GM12891 (cell line): Measurements from ENCODE around the gene SPATA20.

Source experiments
- PAX5 ChIP-seq: IDR thresholded peaks from 2 replicates; pipeline ENCODE4 v1.6.1; 2011; ENCODE audit warnings: low read length, moderate library complexity, mild to moderate bottlenecking; ENCODE audit not compliant: insufficient read depth, severe bottlenecking
- POLR2A ChIP-seq: IDR thresholded peaks from 2 replicates; pipeline ENCODE4 v1.6.1; 2011; ENCODE audit warnings: low read depth, low read length, control low read depth
- POLR2AphosphoS5 ChIP-seq: IDR thresholded peaks from 2 replicates; pipeline ENCODE4 v1.6.1; 2011; ENCODE audit warnings: low read depth, low read length, control low read depth
- SPI1 ChIP-seq: IDR thresholded peaks from 2 replicates; pipeline ENCODE4 v1.6.1; 2011; ENCODE audit warnings: low read depth, low read length, control low read depth
- TAF1 ChIP-seq: IDR thresholded peaks from 2 replicates; pipeline ENCODE4 v1.6.1; 2011; ENCODE audit warnings: low read depth, low read length, control low read depth

DNA sequence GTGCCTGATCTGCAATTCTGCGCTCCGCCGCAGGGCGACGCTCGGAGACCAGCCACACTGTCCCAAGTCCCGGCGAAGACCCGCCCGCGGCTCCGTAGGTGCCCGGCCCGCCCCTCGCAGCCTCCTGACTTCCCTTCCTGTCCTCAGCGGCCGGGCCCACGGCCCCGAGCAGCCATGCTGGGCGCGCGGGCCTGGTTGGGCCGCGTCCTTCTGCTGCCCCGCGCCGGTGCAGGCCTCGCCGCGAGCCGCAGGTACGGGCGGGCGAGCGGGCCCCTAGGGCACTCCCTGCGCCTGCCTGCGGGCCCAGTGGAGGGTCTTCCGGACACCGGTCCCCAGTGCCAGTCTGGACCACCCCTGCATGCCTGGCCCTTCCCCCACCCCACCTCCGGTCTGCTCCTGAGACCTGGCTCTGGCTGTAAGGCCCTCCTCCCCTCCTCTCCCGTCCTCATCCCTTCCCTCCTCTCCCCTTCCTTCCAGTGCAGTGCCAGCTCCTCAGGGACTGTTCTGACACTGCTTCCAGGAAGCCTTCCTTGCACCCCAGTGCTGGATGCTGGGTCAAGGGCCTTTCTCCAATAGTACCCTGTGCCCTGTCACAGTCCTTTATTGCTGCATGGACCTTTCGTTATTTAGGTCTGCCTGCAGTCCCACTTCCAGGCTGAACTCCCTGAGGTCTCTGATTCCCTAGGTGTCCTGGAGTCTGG lies at the start of gene SPATA20:
- TF ChIP-seq POLR2A (peak; percentile 61; the same call in 1 of the 2 replicates), POLR2AphosphoS5 (no peak), SPI1 (peak; percentile 50), TAF1 (peak; percentile 11; the same call in 1 of the 2 replicates), PAX5 (no peak)
